HG03469 (cell line): ENCODE results near the gene NINJ2.

ENCODE experiments used
- ATAC-seq: cut with Tn5 transposase; IDR thresholded peaks from one replicate; pipeline ENCODE4 v1.9.1; 2021; ENCODE audit warnings: mild to moderate bottlenecking, moderate library complexity, moderate number of reproducible peaks; ENCODE audit not compliant: unreplicated experiment

Gene NINJ2

DNA sequence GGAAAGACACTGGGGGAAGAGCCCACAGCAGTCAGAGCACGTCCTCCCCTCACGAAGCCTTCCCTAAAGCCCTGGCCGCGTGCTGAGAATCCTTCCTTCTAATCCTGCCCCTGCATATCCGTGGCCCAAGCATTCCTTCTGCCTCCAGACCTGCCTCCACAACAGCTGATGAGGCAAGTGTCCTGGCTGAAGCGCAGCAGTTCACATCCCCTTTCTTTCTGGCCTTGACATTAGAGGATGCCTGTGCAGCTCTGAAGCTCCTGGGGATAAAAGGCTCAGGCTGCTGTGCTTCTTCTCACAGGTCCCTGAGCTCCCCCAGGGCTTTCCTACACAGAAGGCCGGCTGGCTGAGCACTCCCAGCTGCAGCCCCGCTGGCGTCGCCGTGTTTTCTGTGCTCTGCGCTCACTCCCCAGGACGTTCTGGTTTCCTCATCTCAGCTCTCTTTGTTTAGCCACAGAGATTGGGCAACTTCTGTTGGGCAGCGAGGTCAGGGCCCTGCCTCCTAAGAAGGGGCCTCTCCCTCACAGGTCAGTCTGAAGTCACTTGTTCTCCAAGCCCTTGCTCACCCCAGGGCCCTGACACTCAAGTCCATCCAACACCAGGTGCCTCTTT lies 45.8 kb downstream of the NINJ2 start:
- ATAC-seq: no peak

DNA sequence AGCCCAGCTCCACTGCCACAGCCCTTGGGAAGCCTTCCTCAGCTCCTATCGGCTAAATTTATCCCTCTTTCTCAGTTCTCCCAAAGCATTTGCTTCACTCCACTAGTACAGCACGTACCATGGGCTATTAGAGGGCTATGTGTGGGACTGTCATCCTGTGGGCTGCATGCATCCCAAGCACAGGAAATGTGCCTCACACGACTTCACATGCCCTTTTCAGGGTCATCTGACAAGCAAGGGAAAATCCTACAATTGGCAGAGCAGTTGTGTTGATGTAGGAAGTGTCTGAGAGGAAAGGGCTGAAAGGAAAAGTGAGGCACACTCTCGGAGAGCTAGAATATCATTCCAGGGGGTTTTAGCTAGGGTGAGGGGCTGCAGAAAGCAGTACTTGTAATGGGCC lies 47.6 kb downstream of the NINJ2 start:
- ATAC-seq: no peak

DNA sequence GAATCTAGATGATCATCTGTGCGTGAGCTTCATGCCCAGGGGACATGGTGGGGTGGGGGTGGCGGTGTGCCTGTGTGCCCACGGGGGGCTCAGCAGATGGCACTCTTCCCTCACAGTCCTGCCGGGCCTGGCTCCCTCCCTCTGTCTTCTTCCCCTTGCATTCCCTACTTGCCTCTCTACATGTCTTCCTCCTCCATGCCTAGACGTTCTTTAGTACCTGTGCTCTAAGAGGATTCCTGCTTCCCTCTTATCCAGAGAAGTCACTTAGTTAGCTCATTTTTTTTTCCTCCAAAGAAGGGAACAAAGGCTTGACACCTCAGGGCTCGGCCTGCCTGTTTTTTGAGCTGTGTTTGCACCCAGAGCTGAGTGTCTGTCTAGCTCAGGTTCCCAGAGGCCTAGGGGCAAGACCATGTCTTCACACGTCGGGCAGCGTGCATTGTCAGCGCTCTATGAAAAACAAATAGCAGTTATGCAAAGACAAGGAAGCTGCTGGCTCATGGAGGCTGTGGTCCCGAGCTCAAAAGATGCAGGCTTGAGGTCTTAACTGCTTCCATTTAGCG lies 48.8 kb downstream of the NINJ2 start:
- ATAC-seq: no peak

- ATAC-seq: no peak
These were observed 49.2 kb downstream of the NINJ2 start for GRCh38 chr12:613996-614395.

- ATAC-seq: no peak
These were observed 50.4 kb downstream of the NINJ2 start for GRCh38 chr12:612886-613285.

- no peak for ATAC-seq
These were observed 51.0 kb downstream of the NINJ2 start for GRCh38 chr12:612293-612692.

GRCh38 chr12:611721-612120 lies 51.5 kb downstream of the NINJ2 start:
- ATAC-seq: no peak

- ATAC-seq: no peak
These were observed 54.3 kb downstream of the NINJ2 start for GRCh38 chr12:608921-609320.

DNA sequence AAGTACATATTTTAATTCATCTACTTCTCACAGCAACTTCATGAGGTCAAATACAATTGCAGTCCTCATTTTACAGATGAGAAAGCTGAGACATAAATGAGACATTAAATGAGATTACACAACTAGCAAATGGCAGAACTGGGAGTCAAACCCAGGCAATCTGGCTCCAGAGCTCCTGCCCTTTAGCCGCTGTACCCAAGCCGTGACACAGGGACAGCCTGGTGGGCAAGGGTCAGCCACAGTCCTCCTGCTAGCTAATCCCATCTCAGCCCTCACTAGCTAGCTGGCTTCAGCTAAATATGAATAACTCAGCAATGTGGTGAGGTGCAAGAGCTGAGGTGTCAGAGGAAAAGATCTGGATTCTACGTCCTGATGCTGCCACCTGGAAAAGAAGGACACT lies 54.8 kb downstream of the NINJ2 start:
- ATAC-seq: no peak

- no peak for ATAC-seq
These were observed 55.7 kb downstream of the NINJ2 start for GRCh38 chr12:607541-608001.

GRCh38 chr12:604956-605355 lies 58.3 kb downstream of the NINJ2 start:
- ATAC-seq: no peak

GRCh38 chr12:602700-603068 lies 60.6 kb downstream of the NINJ2 start:
- ATAC-seq: no peak

DNA sequence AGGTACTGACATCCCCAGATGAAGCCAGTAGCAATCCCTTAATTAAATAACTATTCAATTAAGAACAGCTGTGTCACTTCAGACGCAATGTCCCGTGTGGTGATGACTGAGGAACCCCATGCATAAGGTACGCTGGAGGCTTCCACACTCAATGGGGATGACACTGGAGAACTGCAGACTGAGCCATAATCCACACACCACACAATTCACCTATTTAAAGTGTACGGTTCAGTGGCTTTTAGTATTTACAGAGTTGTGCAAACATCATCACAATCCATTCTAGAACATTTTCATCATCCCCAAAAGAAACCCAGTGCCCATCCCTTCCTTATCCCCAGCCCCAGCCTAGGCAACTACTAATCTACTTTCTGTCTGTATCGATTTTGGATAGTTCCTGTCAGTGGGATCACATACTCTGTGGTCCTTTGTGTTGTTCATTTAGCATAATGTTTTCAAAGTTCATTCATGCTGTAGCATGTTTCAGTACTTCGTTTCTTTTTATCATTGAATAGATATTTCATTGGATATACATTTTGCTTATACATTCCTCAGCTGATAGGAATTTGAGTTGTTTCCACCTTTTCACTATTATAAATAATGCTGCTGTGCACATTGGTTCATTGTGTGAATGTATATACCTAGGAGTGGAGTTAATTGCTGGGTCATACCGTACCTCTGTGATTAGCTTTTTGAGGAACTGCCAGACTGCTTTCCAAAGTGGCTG lies 61.1 kb downstream of the NINJ2 start:
- ATAC-seq: no peak

GRCh38 chr12:599756-600155 lies 63.5 kb downstream of the NINJ2 start:
- no peak for ATAC-seq

DNA sequence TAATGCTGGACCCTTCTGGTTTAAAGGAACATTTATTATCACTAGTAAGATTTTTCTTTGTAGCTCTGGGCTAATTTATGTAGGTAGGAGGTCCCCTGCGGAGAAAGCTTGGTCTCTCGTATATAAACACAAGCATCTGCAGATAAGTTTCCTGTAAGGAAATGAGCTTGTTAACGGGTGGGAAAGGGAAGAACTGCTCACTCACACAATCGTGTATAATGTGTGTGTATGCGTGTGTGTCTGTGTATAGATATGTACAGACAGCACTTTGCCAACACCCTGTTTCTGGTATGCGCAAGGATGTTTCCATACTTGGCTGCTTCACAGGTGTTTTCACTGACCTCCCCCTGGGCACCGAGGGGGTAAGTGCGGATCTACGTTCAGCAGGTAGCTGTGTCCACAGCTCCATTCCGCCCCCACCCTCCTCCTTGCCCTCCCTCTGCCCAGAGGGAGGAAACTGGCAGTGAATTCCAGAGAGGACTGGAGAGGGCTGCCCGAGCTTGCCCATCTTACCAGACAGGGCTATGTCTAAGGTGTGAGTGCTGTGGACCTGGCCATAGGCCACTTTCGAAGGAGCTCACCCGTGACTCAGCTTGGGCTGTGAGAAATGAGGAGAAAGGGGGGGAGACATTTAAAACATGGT lies 65.2 kb downstream of the NINJ2 start:
- ATAC-seq: no peak

DNA sequence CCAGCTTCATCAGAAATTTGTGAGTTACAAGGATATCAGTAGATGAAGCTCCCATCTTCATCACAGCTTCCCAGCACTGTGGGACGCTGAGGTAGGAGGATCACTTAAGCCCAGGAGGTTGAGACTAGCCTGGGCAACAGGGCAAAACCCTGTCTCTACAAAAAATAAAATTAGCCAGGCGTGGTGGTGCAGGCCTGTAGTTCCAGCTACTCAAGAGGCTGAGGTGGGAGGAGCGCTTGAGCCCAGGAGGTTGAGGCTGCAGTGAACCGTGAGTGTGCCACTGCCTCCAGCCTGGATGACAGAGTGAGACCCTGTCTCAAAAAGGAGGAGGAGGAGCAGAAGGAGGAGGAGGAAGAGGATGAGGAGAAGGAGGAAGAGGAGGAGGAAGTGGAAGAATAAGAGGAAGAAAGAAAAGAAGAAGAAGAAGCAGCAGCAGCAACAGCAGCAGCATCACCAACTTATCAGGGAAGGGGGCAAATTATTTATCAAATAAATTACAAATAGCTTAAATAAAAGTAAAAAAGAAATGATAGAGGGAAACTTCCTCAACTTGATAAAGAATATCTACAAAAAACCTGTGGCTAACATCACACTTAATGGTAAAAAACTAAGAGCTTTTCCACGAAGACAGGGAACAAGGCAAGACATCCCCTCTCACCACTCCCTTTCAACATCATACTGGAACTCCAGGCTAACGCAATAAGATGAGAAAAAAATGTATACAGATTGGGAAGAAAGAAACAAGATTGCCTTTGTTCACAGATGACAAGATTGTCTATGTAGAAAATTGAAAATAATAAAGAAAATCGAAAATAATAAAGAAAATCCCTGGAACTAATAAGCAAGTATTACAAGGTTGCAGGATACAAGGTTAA lies 69.6 kb downstream of the NINJ2 start:
- ATAC-seq: no peak

DNA sequence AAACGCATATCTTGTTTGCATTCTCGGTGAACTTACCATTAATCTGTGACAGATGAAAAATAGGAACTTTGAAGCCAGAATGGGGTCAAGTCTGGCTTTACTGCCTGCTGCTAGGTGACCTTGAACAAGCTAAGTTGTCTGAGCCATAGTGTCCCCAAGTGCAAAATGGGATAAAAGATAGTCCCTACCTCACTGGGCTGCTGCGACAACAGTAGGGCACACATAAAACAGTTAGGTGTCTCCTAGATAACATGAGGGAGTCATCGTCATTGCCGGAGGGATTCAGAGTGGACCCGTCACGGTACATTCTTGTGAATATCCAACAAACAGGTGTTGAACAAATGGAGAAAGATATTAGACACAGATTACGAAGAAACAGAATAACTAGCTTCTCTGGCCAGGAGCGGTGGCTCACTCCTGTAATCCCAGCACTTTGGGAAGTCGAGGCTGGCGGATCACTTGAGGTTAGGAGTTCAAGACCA lies 71.2 kb downstream of the NINJ2 start:
- no peak for ATAC-seq

DNA sequence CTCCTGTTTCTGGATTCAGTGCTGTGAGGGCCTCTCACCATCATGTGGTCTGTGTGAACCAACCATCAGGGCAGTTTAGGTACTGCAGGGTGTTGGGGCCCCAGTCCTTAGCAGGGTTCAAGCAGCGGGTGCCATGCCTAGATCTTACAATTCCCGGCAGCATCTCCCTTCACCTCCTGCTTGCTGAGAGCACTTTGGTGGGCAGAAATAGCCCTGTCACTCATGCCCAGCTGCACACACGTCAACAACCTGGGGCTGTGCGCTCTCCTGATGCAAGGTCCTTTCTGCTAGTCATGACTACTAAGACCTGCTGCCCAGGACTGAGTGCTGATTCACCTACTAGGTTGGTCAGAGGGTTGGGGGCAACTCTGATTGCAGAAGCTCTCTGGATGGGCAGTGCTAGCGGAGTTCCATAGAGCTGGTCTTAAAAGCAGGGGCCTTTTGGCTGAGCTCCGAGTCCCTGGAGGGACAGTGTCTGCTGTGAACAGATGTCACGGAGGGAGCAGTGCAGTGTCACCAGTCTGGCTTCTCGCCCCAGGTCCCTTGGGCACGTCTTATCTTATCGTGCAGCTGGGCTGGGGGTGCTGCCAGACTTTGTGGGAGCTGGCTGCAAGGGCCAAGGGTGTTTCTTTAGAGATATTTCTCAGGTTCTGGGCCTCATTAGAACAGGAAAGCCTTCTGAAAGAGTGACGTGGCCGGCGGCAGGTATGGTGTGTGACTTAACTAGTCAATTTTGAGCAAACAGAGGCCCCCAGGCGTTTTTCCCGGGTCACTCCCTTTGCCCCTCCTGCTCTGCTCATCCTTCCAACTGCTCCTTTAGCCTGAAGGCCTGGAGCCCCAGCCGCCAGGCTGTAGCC lies 71.8 kb downstream of the NINJ2 start:
- ATAC-seq: no peak

DNA sequence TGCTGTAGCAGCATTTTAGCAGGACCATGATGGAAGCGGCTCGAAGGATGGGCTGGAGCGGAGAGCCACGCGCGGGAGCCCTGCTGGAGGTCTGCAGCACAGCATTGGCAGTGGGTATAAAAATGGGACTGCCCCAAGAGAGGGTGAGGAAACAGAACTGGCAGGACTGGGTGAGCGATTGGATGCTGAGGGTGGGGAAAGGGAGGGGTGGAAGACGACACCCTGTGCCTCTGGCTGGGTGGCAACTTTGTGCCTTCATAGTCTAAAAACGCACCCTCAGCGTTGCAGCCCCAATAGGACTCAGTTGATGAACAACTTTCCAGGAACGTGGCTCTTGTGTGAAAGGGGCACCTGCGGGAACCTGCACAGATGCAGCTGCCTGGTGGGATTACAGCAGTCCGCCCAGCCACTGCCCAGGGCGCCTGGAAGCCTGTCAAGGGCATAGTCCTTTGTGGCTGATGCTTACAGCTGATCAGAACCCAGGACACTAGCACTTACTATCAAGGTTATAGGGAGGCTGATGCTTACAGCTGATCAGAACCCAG lies 73.0 kb downstream of the NINJ2 start:
- no peak for ATAC-seq

DNA sequence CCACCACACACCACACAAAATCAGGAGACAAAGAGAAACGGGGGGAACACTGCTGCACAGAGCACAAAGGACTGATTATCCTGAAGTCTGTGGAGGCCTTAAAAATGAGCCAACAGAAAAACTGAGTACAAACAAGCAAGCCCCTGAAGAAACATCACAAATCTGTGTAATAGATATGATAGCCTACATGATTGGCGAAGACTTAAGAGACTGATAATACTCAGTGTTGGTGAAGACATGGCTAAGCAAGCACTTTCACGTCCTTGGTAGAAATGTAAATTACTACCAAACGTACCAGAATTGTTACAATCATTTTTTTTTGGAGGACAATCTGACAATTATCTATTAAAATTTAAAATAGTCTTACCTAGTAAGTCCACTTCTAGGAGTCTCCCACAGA lies 74.6 kb downstream of the NINJ2 start:
- no peak for ATAC-seq
